Measurements from ENCODE around the gene AQP6.

- TF ChIP-seq NR2C2 (CRISPR knock-in tag; IDR thresholded peaks at IDR 0.05) (no peak), ATF3 (CRISPR knock-in tag; conservative IDR thresholded peaks at IDR 0.05) (no peak), CTCF (IDR thresholded peaks at IDR 0.05) (no peak), KAT7 (CRISPR knock-in tag; IDR thresholded peaks at IDR 0.05; ENCODE audit: borderline replicate concordance) (no peak), EMX1 (CRISPR knock-in tag; IDR thresholded peaks at IDR 0.05) (no peak), ETV6 (CRISPR knock-in tag; IDR thresholded peaks at IDR 0.05) (no peak), ARID4B (CRISPR knock-in tag; IDR thresholded peaks at IDR 0.05; ENCODE audit: borderline replicate concordance) (no peak), USF2 (CRISPR knock-in tag; IDR thresholded peaks at IDR 0.05) (no peak), ZSCAN18 (CRISPR knock-in tag; IDR thresholded peaks at IDR 0.05) (no peak), CREM (CRISPR knock-in tag; IDR thresholded peaks at IDR 0.05) (no peak), MAX (CRISPR knock-in tag; IDR thresholded peaks at IDR 0.05) (no peak), RELA (CRISPR knock-in tag; IDR thresholded peaks at IDR 0.05; ENCODE audit: borderline replicate concordance) (no peak), TEAD4 (CRISPR knock-in tag; IDR thresholded peaks at IDR 0.05) (no peak), E2F4 (CRISPR knock-in tag; IDR thresholded peaks at IDR 0.05; ENCODE audit: borderline replicate concordance, low read depth) (no peak)
These were observed 12.0 kb downstream of the AQP6 start for GRCh38 chr12:49984476-49985359.

Data from WTC11 (cell line).